Neural progenitor cell (in vitro differentiated cells): ENCODE measurements around the gene KRT77.

Source experiments
- EZH2 ChIP-seq: fragments of 200-600 bp; sonication (generic); IDR thresholded peaks from 2 replicates; pipeline ENCODE4 v1.6.1; 2017; ENCODE audit warnings: antibody characterized with exemption, mild to moderate bottlenecking, moderate library complexity
- EZH2phosphoT487 ChIP-seq: fragments of 200-600 bp; sonication (generic); IDR thresholded peaks from 2 replicates; pipeline ENCODE4 v1.6.1; 2017; ENCODE audit warnings: antibody characterized with exemption
- TF ChIP-seq, protein P1 (sequence below): fragments of 200-600 bp; sonication (generic); IDR thresholded peaks from 2 replicates; pipeline ENCODE4 v1.5.1; 2017; ENCODE audit warnings: antibody characterized with exemption, mild to moderate bottlenecking

DNA sequence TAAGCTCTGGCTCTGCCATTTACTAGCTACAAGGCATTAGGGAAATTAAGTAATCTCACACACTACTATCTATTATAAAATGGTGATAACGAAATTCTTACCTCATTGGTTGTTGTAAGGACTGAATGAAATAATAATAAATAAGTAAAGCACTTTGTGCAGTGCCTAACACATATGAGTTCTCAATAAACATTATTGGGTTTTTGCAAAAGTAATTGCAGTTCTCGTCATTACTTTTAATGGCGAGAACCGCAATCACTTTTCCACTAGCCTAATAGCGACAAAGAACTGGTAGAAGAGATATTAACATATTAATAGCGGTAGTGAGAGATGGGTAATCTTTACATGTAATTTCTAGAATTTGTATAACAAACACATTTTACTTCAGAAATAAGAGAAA, 9.2 kb downstream of the KRT77 start:
- TF ChIP-seq EZH2 (no peak), EZH2phosphoT487 (no peak)
- TF ChIP-seq, protein P1, sequence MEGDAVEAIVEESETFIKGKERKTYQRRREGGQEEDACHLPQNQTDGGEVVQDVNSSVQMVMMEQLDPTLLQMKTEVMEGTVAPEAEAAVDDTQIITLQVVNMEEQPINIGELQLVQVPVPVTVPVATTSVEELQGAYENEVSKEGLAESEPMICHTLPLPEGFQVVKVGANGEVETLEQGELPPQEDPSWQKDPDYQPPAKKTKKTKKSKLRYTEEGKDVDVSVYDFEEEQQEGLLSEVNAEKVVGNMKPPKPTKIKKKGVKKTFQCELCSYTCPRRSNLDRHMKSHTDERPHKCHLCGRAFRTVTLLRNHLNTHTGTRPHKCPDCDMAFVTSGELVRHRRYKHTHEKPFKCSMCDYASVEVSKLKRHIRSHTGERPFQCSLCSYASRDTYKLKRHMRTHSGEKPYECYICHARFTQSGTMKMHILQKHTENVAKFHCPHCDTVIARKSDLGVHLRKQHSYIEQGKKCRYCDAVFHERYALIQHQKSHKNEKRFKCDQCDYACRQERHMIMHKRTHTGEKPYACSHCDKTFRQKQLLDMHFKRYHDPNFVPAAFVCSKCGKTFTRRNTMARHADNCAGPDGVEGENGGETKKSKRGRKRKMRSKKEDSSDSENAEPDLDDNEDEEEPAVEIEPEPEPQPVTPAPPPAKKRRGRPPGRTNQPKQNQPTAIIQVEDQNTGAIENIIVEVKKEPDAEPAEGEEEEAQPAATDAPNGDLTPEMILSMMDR, result no peak
